A172 (cell line): ENCODE data around the gene MID2. TPM values are rescaled to one million over a fixed set of nuclear protein-coding genes. Genes with fewer than 3 reads are reported as not detected.
"Not testable (repeated sequence)": the region's sequence is repeated elsewhere in the genome, so short reads cannot be mapped to it uniquely, and the experiment has no call there.

Experiments used
- DNase-seq: peaks from one replicate; pipeline ENCODE4 v3.0.0-alpha.2; 2015; ENCODE audit warnings: low spot score
- total RNA-seq: library from RNA; depleted of rRNA; stranded (reverse); fragments of >200 nt; shearing (Covaris generic); gene quantifications from 2 replicates; pipeline ENCODE4 v1.2.3, GENCODE V29; 2014; rRNA removed

MID2 gene
- total RNA-seq, 1 experiment from 2014 or later, result 6.7 TPM

DNA sequence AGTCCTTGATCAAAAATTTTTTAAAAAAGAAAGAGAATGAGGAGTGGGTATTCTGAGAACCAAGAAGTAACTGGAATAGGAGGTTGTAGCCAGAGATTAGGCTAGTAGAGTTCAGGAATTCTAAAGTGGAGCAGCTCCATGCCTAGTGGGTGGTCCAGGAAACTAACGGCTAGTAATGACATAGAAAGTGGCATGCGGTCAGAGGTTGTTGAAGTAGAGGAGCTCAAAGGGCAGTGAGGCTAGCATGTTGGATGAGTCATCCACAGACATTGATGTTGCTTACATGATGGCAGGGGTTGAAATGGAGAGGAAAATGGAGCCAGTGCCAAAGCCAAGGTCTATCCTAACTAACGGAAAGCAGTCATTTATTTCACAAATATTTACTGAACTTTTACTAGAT is 114.4 kb downstream of the MID2 start:
- DNase-seq, result no peak

- DNase-seq, result not testable (repeated sequence)
These were observed 129.7 kb downstream of the MID2 start for GRCh38 chrX:107955337-107955736.

DNA sequence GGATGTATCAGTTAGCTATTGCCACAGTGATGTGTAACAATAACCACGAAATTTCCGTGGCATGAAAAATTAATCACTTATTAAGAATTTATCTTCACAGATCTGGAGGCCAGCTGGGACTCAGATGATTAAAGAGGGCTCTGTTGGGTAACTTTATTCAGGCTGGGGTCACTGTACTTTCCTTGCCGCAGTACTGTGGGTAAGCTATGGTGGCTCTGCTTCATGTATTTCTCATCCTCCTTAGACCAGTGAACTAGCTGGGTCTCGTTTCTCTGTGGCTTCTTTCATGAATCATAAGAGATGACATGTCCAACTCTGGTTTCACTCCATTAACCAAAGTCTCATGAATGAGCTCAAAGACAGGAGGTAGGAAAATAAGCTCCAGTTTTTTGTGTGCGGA is 143.0 kb downstream of the MID2 start:
- DNase-seq, result no peak

GRCh38 chrX:107970073-107970472 is 144.4 kb downstream of the MID2 start:
- DNase-seq, result no peak

- DNase-seq, result no peak
These were observed 146.0 kb downstream of the MID2 start for GRCh38 chrX:107971636-107972035.

Other genes starting within 250 kb of the MID2 start
- 35.2 and 36.5 TPM in 2 replicates for gene PRPS1, start 197.4 kb upstream of the MID2 start, total RNA-seq
- 6.9 and 7.7 TPM in 2 replicates for gene TSC22D3, start 50.1 kb upstream of the MID2 start, total RNA-seq
- not detected in 2 replicates for gene NCBP2L, start 48.1 kb upstream of the MID2 start, total RNA-seq
- gene TEX13B, start 156.5 kb downstream of the MID2 start, total RNA-seq, result not detected in 2 replicates
- not detected in 2 replicates for gene VSIG1, start 219.2 kb downstream of the MID2 start, total RNA-seq